OCI-LY7 (cell line): Measurements from ENCODE around the gene ZKSCAN4.

Experiments
- EZH2phosphoT487 ChIP-seq: fragments of 200-600 bp; sonication (generic); IDR thresholded peaks from 2 replicates; pipeline ENCODE4 v1.6.1; 2018; ENCODE audit warnings: low read depth, borderline replicate concordance, mild to moderate bottlenecking, mixed run types, antibody characterized with exemption, low read length, moderate library complexity, mixed read lengths
- TF ChIP-seq, protein P1 (sequence below): fragments of 200-600 bp; sonication (generic); conservative IDR thresholded peaks from 2 replicates; pipeline ENCODE4 v1.5.1; 2014; ENCODE audit warnings: mild to moderate bottlenecking, antibody characterized with exemption, low read length, moderate library complexity, mixed read lengths

DNA sequence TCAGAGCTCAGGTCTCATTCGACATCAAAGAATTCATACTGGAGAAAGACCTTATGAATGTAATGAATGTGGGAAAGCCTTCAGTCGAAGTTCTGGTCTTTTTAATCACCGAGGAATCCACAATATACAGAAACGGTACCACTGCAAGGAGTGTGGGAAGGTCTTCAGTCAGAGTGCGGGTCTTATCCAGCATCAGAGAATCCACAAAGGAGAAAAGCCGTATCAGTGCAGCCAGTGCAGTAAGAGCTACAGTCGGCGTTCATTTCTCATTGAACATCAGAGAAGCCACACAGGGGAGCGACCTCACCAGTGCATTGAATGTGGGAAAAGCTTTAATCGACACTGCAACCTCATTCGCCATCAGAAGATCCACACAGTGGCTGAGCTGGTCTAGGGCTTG is 19.3 kb downstream of the ZKSCAN4 start:
- TF ChIP-seq, protein P1, sequence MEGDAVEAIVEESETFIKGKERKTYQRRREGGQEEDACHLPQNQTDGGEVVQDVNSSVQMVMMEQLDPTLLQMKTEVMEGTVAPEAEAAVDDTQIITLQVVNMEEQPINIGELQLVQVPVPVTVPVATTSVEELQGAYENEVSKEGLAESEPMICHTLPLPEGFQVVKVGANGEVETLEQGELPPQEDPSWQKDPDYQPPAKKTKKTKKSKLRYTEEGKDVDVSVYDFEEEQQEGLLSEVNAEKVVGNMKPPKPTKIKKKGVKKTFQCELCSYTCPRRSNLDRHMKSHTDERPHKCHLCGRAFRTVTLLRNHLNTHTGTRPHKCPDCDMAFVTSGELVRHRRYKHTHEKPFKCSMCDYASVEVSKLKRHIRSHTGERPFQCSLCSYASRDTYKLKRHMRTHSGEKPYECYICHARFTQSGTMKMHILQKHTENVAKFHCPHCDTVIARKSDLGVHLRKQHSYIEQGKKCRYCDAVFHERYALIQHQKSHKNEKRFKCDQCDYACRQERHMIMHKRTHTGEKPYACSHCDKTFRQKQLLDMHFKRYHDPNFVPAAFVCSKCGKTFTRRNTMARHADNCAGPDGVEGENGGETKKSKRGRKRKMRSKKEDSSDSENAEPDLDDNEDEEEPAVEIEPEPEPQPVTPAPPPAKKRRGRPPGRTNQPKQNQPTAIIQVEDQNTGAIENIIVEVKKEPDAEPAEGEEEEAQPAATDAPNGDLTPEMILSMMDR = no peak
- no peak for TF ChIP-seq EZH2phosphoT487
